Skeletal muscle tissue (tissue), 4 donors: Measurements from ENCODE around the gene MINAR1. TPM values are rescaled to one million over a fixed set of nuclear protein-coding genes. Genes with fewer than 3 reads are reported as not detected.

Source experiments
- H3K27ac ChIP-seq: one replicate; pipeline ENCODE4 v1.7.0; 2013; ENCODE audit warnings: mild to moderate bottlenecking, low read depth, low read length, inconsistent platforms
- H3K27me3 ChIP-seq, 3 donors: one replicate each; pipeline ENCODE4 v1.7.0; 2013; ENCODE audit warnings: low read length in 3 of 3; ENCODE audit not compliant: control insufficient read depth in 3 of 3, insufficient read depth in 3 of 3
- H3K36me3 ChIP-seq, 3 donors: one replicate each; pipeline ENCODE4 v1.7.0; 2013; ENCODE audit warnings: low read length in 3 of 3; ENCODE audit not compliant: control insufficient read depth in 3 of 3, insufficient read depth in 3 of 3
- H3K4me1 ChIP-seq, 3 donors: one replicate each; pipeline ENCODE4 v1.7.0; 2013; ENCODE audit warnings: low read length in 3 of 3, mild to moderate bottlenecking in 3 of 3; ENCODE audit not compliant: control insufficient read depth in 3 of 3, insufficient read depth in 3 of 3
- H3K4me3 ChIP-seq, 3 donors: one replicate each; pipeline ENCODE4 v1.7.0; 2013; ENCODE audit warnings: low read length in 3 of 3
- H3K9ac ChIP-seq, 3 donors: one replicate each; pipeline ENCODE4 v1.7.0; 2013; ENCODE audit warnings: low read length in 3 of 3, mild to moderate bottlenecking in 3 of 3, moderate library complexity in 2 of 3, low read depth in 1 of 3
- H3K9me3 ChIP-seq, 3 donors: one replicate each; pipeline ENCODE4 v1.7.0; 2013; ENCODE audit warnings: low read length in 3 of 3; ENCODE audit not compliant: control insufficient read depth in 3 of 3
- total RNA-seq: library from RNA; depleted of rRNA; stranded (reverse); fragments of >200 nt; gene quantifications from one replicate; pipeline ENCODE4 v1.2.3, GENCODE V29; 2014
- donor health status: Osteomylitis.

Gene MINAR1
- total RNA-seq, 1 donor from 2014 or later, result 1.6 TPM

GRCh38 chr15:79430901-79431635 is 1.1 kb upstream of the MINAR1 start:
- Histone ChIP-seq H3K27ac (no peak overlapping the region), H3K4me3 (peak overlapping the region; percentile 58 to 71 (median 60)), H3K4me1 (peaks cover 0 to 17% (median 11%) of the 10 kb centered on the region in 3 donors), H3K27me3 (peaks cover 51 to 68% (median 56%) of the 10 kb centered on the region in 3 donors), H3K9ac (peak overlapping the region; percentile 14 to 64 (median 33)), H3K36me3 (no peaks in the 10 kb centered on the region), H3K9me3 (no peaks in the 10 kb centered on the region)

GRCh38 chr15:79432345-79433275 is 474 bp downstream of the MINAR1 start:
- Histone ChIP-seq H3K4me1 (peaks cover 0 to 17% (median 11%) of the 10 kb centered on the region in 3 donors), H3K9ac (peak overlapping the region in 1 of 3 donors; percentile 64), H3K27me3 (peaks cover 47 to 68% (median 56%) of the 10 kb centered on the region in 3 donors), H3K36me3 (no peaks in the 10 kb centered on the region), H3K4me3 (peak overlapping the region; percentile 7 to 71 (median 58)), H3K9me3 (no peaks in the 10 kb centered on the region), H3K27ac (no peak overlapping the region)

GRCh38 chr15:79433276-79433990 is 1.3 kb downstream of the MINAR1 start:
- no peaks in the 10 kb centered on the region for H3K9me3 ChIP-seq
- H3K9ac ChIP-seq, result no peak overlapping the region
- H3K27ac ChIP-seq, result no peak overlapping the region
- peaks cover 40 to 64% (median 53%) of the 10 kb centered on the region in 3 donors for H3K27me3 ChIP-seq
- peaks cover 0 to 17% (median 11%) of the 10 kb centered on the region in 3 donors for H3K4me1 ChIP-seq
- H3K36me3 ChIP-seq, result no peaks in the 10 kb centered on the region
- H3K4me3 ChIP-seq, result no peak overlapping the region

- Histone ChIP-seq H3K27me3 (peaks cover 40 to 56% (median 48%) of the 10 kb centered on the region in 3 donors), H3K4me3 (no peak overlapping the region)
These were observed 2.2 kb downstream of the MINAR1 start for GRCh38 chr15:79434361-79434760.

GRCh38 chr15:79436037-79436780 is 4.1 kb downstream of the MINAR1 start:
- Histone ChIP-seq H3K4me3 (no peak overlapping the region), H3K36me3 (no peaks in the 10 kb centered on the region), H3K27me3 (peaks cover 23 to 38% (median 31%) of the 10 kb centered on the region in 3 donors), H3K9me3 (no peaks in the 10 kb centered on the region), H3K4me1 (peaks cover 0 to 15% (median 8%) of the 10 kb centered on the region in 3 donors), H3K27ac (no peak overlapping the region), H3K9ac (no peak overlapping the region)

More at GRCh38 chr15:79434361-79434760, 2.2 kb downstream of the MINAR1 start:
- Histone ChIP-seq H3K9me3 (no peaks in the 10 kb centered on the region), H3K36me3 (no peaks in the 10 kb centered on the region), H3K9ac (no peak overlapping the region), H3K4me1 (peaks cover 0 to 17% (median 11%) of the 10 kb centered on the region in 3 donors), H3K27ac (no peak overlapping the region)

- no peaks in the 10 kb centered on the region for H3K9me3 ChIP-seq
- no peak overlapping the region for H3K4me3 ChIP-seq
- H3K4me1 ChIP-seq, result peaks cover 0 to 3% (median 1%) of the 10 kb centered on the region in 3 donors
- H3K9ac ChIP-seq, result no peak overlapping the region
- H3K36me3 ChIP-seq, result no peaks in the 10 kb centered on the region
- H3K27me3 ChIP-seq, result peaks cover 13 to 26% (median 18%) of the 10 kb centered on the region in 3 donors
- no peak overlapping the region for H3K27ac ChIP-seq
These were observed 5.3 kb downstream of the MINAR1 start for GRCh38 chr15:79437275-79438000.

- Histone ChIP-seq H3K27ac (no peak overlapping the region), H3K36me3 (no peaks in the 10 kb centered on the region), H3K27me3 (peaks cover 0 to 9% (median 5%) of the 10 kb centered on the region in 3 donors), H3K9me3 (no peaks in the 10 kb centered on the region), H3K9ac (no peak overlapping the region), H3K4me1 (peaks cover 3 to 6% (median 4%) of the 10 kb centered on the region in 3 donors), H3K4me3 (no peak overlapping the region)
These were observed 7.1 kb downstream of the MINAR1 start for GRCh38 chr15:79439236-79439635.

GRCh38 chr15:79440355-79440908 is 8.3 kb downstream of the MINAR1 start:
- Histone ChIP-seq H3K36me3 (no peaks in the 10 kb centered on the region), H3K27ac (no peak overlapping the region), H3K9ac (no peak overlapping the region), H3K9me3 (no peaks in the 10 kb centered on the region), H3K4me3 (no peak overlapping the region), H3K4me1 (peaks cover 3 to 6% (median 4%) of the 10 kb centered on the region in 3 donors), H3K27me3 (no peaks in the 10 kb centered on the region)
